WTC11 (cell line): ENCODE measurements around the gene ST6GALNAC6.

Experiments
- CREB1 ChIP-seq: sonication (generic); formaldehyde crosslinking; IDR thresholded peaks from 2 replicates; pipeline ENCODE4 v1.8.0; 2023; ENCODE audit warnings: mild to moderate bottlenecking, missing genetic modification reagents
- CTCF ChIP-seq: fragments of 200-600 bp; IDR thresholded peaks from 2 replicates; pipeline ENCODE4 v1.8.0; 2022; ENCODE audit warnings: antibody characterized with exemption
- ERG ChIP-seq: fragments of 250-450 bp; sonication (Bioruptor Pico); IDR thresholded peaks from 2 replicates; pipeline ENCODE4 v1.8.0; 2021; ENCODE audit warnings: mild to moderate bottlenecking
- IRF1 ChIP-seq: sonication (generic); formaldehyde crosslinking; IDR thresholded peaks from 2 replicates; pipeline ENCODE4 v1.8.0; 2023; ENCODE audit warnings: missing genetic modification reagents
- JUN ChIP-seq: sonication (generic); formaldehyde crosslinking; IDR thresholded peaks from 2 replicates; pipeline ENCODE4 v1.8.0; 2023; ENCODE audit warnings: mild to moderate bottlenecking, missing genetic modification reagents
- STAT6 ChIP-seq: sonication (generic); formaldehyde crosslinking; conservative IDR thresholded peaks from 2 replicates; pipeline ENCODE4 v1.8.1; 2023; ENCODE audit warnings: mild to moderate bottlenecking, low read depth, missing genetic modification reagents, moderate library complexity

- TF ChIP-seq IRF1 (CRISPR knock-in tag) (no peak), CTCF (no peak), ERG (no peak), STAT6 (CRISPR knock-in tag) (no peak), CREB1 (no peak), JUN (CRISPR knock-in tag) (no peak; the same call in 1 of the 2 replicates)
Observed at GRCh38 chr9:127937388-127938297, 38.2 kb upstream of the ST6GALNAC6 start, which contains the start of gene DPM2.
